Measurements from ENCODE around the gene RAB11FIP3. TPM values are rescaled to one million over a fixed set of nuclear protein-coding genes. Genes with fewer than 3 reads are reported as not detected.
A peak's percentile ranks its signal among the peaks of the same experiment; 100 is the strongest.

The RAB11FIP3 gene
- total and polyA plus RNA-seq, 2 of the 13 experiments (the other 11 are each of a cell fraction or from before 2014, with no cell fraction given), result 34.3 to 57.6 TPM

DNA sequence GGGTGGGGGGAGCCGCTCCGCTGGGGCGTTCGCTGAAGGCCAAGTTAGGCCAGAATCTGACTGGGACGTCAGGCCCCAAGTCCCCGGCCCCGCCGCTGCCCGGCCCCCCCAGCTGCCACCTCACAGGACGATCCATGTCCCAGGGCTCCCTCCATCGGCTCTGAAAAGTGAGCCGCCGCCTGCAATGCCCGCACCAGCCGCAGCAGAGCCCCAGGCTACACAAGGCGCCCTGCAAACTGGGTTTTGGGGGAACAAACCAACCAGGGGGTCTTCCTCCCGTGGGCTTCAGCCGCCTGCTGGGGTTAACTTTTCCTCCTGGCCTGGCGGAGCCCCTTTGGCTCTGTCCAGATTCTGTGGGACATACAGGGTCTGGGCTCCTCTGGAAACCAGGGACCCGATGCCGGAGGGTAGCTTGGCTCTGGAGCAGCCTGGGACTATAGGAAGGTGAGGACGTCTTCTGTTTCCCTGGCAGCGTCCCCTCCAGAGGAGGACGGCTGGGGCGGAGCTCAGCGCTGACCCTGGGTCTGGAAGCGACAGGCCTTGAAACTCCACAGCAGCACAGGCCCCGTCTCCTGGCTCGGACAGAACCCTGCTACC is 27.6 kb upstream of the RAB11FIP3 start:
- Histone ChIP-seq H3K9ac (ENCODE audit: insufficient read depth, low read depth, low read length) (peak overlapping the region; percentile 69), H3K4me2 (ENCODE audit: low read depth, low read length) (peak overlapping the region; percentile 88), H3K4me1 (ENCODE audit: insufficient read depth, low read length) (peaks cover 41% of the 10 kb centered on the region), H3K4me3 (replicated peaks in 1 of 3; ENCODE audit: insufficient read depth in 1 of 3, low read depth in 2 of 3, low read length in 3 of 3) (peak overlapping the region; percentile 1 to 70 (median 28); a peak in 3 of 6 replicates), H2AFZ (ENCODE audit: low read length) (no peak overlapping the region), H3K9me3 (ENCODE audit: low read length) (no peaks in the 10 kb centered on the region), H3K79me2 (ENCODE audit: insufficient read depth, low read length) (peaks cover 15% of the 10 kb centered on the region), H3K27ac (ENCODE audit: extremely low read length, insufficient read depth, low read length) (peak overlapping the region; percentile 79), H3K36me3 (replicated peaks in 1 of 2; ENCODE audit: control insufficient read depth in 1 of 2, insufficient read depth in 2 of 2, low read length in 2 of 2) (peaks cover 0 to 4% of the 10 kb centered on the region in 2 experiments; a peak in 2 of 5 replicates), H4K20me1 (ENCODE audit: insufficient read depth, low read length) (no peaks in the 10 kb centered on the region), H3K27me3 (ENCODE audit: control insufficient read depth in 1 of 2, insufficient read depth in 2 of 2, low read length in 2 of 2) (no peaks in the 10 kb centered on the region)
- DNase-seq (ENCODE audit: low spot score) (peak; percentile 74), ATAC-seq (peak; percentile 76), FAIRE-seq (no peak)
- ChIA-PET POLR2A (interaction anchor here (0.8 to 1.8 kb wide), 6 partner anchors 11 to 191 kb away, joined by 3 to 7 read pairs (median 3); partner anchors contain the start of gene PGAP6), CTCF (ENCODE audit: low intra/inter-chr PET ratio, low total read pairs) (no interaction called here)
- no TSS peak for BruUV-seq (replicated peaks)
- 31% methylated on average over 11 of the region's 29 CpGs for WGBS (ENCODE audit: low lambda C conversion rate)
- intact Hi-C loops (cut with micrococcal nuclease; ENCODE audit: unreplicated experiment) (no loop called here), in situ Hi-C loops (cut with HindIII; ENCODE audit: extremely low pct_ligation_motif_present, low pct_unique_long_range_greater_than_20kb) (loop anchor here (5.0 kb wide), 1 partner anchor 99 kb away; no protein-coding TSS in a partner anchor)
- TF ChIP-seq, protein P1, sequence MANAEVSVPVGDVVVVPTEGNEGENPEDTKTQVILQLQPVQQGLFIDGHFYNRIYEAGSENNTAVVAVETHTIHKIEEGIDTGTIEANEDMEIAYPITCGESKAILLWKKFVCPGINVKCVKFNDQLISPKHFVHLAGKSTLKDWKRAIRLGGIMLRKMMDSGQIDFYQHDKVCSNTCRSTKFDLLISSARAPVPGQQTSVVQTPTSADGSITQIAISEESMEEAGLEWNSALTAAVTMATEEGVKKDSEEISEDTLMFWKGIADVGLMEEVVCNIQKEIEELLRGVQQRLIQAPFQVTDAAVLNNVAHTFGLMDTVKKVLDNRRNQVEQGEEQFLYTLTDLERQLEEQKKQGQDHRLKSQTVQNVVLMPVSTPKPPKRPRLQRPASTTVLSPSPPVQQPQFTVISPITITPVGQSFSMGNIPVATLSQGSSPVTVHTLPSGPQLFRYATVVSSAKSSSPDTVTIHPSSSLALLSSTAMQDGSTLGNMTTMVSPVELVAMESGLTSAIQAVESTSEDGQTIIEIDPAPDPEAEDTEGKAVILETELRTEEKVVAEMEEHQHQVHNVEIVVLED (CRISPR knock-in tag; IDR thresholded peaks at IDR 0.05; ENCODE audit: borderline replicate concordance), result peak; percentile 41; the same call in 1 of the 2 replicates
- TF ChIP-seq, protein P2, sequence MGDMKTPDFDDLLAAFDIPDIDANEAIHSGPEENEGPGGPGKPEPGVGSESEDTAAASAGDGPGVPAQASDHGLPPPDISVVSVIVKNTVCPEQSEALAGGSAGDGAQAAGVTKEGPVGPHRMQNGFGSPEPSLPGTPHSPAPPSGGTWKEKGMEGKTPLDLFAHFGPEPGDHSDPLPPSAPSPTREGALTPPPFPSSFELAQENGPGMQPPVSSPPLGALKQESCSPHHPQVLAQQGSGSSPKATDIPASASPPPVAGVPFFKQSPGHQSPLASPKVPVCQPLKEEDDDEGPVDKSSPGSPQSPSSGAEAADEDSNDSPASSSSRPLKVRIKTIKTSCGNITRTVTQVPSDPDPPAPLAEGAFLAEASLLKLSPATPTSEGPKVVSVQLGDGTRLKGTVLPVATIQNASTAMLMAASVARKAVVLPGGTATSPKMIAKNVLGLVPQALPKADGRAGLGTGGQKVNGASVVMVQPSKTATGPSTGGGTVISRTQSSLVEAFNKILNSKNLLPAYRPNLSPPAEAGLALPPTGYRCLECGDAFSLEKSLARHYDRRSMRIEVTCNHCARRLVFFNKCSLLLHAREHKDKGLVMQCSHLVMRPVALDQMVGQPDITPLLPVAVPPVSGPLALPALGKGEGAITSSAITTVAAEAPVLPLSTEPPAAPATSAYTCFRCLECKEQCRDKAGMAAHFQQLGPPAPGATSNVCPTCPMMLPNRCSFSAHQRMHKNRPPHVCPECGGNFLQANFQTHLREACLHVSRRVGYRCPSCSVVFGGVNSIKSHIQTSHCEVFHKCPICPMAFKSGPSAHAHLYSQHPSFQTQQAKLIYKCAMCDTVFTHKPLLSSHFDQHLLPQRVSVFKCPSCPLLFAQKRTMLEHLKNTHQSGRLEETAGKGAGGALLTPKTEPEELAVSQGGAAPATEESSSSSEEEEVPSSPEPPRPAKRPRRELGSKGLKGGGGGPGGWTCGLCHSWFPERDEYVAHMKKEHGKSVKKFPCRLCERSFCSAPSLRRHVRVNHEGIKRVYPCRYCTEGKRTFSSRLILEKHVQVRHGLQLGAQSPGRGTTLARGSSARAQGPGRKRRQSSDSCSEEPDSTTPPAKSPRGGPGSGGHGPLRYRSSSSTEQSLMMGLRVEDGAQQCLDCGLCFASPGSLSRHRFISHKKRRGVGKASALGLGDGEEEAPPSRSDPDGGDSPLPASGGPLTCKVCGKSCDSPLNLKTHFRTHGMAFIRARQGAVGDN (CRISPR knock-in tag; IDR thresholded peaks at IDR 0.05), result peak; percentile 62
- TF ChIP-seq ZNF143 (CRISPR knock-in tag; IDR thresholded peaks at IDR 0.05) (no peak), ZEB1 (IDR thresholded peaks at IDR 0.05; ENCODE audit: insufficient replicate concordance, low read depth) (no peak), RAD21 (CRISPR knock-in tag; IDR thresholded peaks at IDR 0.05) (peak; percentile 45; the same call in 1 of the 2 replicates), POLR2A (IDR thresholded peaks at IDR 0.05; ENCODE audit: insufficient read depth in 1 of 2, low read depth in 2 of 2, low read length in 2 of 2) (peak in 1 of 2 experiments; percentile 5; a peak in 2 of 4 replicates), ZNF329 (CRISPR knock-in tag; IDR thresholded peaks at IDR 0.05; ENCODE audit: low read depth) (0 out of 2 replicates have a peak, but pooled peaks have one; percentile 3)
- TF ChIP-seq, protein P3, sequence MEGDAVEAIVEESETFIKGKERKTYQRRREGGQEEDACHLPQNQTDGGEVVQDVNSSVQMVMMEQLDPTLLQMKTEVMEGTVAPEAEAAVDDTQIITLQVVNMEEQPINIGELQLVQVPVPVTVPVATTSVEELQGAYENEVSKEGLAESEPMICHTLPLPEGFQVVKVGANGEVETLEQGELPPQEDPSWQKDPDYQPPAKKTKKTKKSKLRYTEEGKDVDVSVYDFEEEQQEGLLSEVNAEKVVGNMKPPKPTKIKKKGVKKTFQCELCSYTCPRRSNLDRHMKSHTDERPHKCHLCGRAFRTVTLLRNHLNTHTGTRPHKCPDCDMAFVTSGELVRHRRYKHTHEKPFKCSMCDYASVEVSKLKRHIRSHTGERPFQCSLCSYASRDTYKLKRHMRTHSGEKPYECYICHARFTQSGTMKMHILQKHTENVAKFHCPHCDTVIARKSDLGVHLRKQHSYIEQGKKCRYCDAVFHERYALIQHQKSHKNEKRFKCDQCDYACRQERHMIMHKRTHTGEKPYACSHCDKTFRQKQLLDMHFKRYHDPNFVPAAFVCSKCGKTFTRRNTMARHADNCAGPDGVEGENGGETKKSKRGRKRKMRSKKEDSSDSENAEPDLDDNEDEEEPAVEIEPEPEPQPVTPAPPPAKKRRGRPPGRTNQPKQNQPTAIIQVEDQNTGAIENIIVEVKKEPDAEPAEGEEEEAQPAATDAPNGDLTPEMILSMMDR (CRISPR knock-in tag; IDR thresholded peaks at IDR 0.05), result peak; percentile 37; the same call in 1 of the 2 replicates
- TF ChIP-seq, protein P4, sequence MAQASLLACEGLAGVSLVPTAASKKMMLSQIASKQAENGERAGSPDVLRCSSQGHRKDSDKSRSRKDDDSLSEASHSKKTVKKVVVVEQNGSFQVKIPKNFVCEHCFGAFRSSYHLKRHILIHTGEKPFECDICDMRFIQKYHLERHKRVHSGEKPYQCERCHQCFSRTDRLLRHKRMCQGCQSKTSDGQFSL (CRISPR knock-in tag; IDR thresholded peaks at IDR 0.05), result peak; percentile 67
- TF ChIP-seq, protein P5, sequence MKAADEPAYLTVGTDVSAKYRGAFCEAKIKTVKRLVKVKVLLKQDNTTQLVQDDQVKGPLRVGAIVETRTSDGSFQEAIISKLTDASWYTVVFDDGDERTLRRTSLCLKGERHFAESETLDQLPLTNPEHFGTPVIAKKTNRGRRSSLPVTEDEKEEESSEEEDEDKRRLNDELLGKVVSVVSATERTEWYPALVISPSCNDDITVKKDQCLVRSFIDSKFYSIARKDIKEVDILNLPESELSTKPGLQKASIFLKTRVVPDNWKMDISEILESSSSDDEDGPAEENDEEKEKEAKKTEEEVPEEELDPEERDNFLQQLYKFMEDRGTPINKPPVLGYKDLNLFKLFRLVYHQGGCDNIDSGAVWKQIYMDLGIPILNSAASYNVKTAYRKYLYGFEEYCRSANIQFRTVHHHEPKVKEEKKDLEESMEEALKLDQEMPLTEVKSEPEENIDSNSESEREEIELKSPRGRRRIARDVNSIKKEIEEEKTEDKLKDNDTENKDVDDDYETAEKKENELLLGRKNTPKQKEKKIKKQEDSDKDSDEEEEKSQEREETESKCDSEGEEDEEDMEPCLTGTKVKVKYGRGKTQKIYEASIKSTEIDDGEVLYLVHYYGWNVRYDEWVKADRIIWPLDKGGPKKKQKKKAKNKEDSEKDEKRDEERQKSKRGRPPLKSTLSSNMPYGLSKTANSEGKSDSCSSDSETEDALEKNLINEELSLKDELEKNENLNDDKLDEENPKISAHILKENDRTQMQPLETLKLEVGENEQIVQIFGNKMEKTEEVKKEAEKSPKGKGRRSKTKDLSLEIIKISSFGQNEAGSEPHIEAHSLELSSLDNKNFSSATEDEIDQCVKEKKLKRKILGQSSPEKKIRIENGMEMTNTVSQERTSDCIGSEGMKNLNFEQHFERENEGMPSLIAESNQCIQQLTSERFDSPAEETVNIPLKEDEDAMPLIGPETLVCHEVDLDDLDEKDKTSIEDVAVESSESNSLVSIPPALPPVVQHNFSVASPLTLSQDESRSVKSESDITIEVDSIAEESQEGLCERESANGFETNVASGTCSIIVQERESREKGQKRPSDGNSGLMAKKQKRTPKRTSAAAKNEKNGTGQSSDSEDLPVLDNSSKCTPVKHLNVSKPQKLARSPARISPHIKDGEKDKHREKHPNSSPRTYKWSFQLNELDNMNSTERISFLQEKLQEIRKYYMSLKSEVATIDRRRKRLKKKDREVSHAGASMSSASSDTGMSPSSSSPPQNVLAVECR (CRISPR knock-in tag; IDR thresholded peaks at IDR 0.05; ENCODE audit: borderline replicate concordance), result peak; percentile 58; the same call in 1 of the 2 replicates
